Right ventricle myocardium inferior (tissue), 1 donor: ENCODE measurements around the gene FBXO10. TPM values are rescaled to one million over a fixed set of nuclear protein-coding genes. Genes with fewer than 3 reads are reported as not detected.
A peak's percentile ranks its signal among the peaks of the same experiment; 100 is the strongest.

Source experiments
- ATAC-seq: fragments of 200-7000 bp; cut with Tn5 transposase; one replicate; pipeline ENCODE4 v1.9.1; 2020; ENCODE audit warnings: mild to moderate bottlenecking, moderate library complexity
- DNase-seq: peaks from one replicate; pipeline ENCODE4 v3.0.0; 2021; ENCODE audit errors: missing footprints
- intact Hi-C: fragments of 100-400 bp; cut with DNase I; formaldehyde crosslinking; loops from one replicate; pipeline ENCODE4 v1.11.0; 2022
- total RNA-seq: library from RNA; stranded (reverse); fragmentation: NEBNext Ultra II Directional; extraction: Animal tissue kit (Norgen Biotek cat#: 25700); gene quantifications from one replicate; pipeline ENCODE4 v1.2.1, GENCODE V29; 2021
- donor health status: DM: no; HTN: yes; CAD: no; lungs with severe emphysema.

FBXO10 gene
- total RNA-seq, 1 donor from 2014 or later, result 8.4 TPM

GRCh38 chr9:37561682-37562081, 14.5 kb downstream of the FBXO10 start:
- intact Hi-C loops, result no loop called here
- no peak for DNase-seq
- ATAC-seq, result no peak

GRCh38 chr9:37559855-37560592, 16.2 kb downstream of the FBXO10 start:
- DNase-seq, result no peak
- intact Hi-C loops, result no loop called here
- no peak for ATAC-seq

GRCh38 chr9:37559125-37559524, 17.1 kb downstream of the FBXO10 start:
- ATAC-seq (no peak), DNase-seq (no peak)
- intact Hi-C loops, result no loop called here

- no peak for DNase-seq
- intact Hi-C loops, result no loop called here
- no peak for ATAC-seq
These were observed 20.4 kb downstream of the FBXO10 start for GRCh38 chr9:37555786-37556185.

GRCh38 chr9:37554318-37554717, 21.9 kb downstream of the FBXO10 start:
- no peak for ATAC-seq
- intact Hi-C loops, result no loop called here
- DNase-seq, result no peak

- intact Hi-C loops, result no loop called here
These were observed 24.3 kb downstream of the FBXO10 start for GRCh38 chr9:37551888-37552287.

GRCh38 chr9:37551468-37551867, 24.7 kb downstream of the FBXO10 start:
- intact Hi-C loops, result no loop called here
- no peak for DNase-seq
- no peak for ATAC-seq

More at GRCh38 chr9:37551888-37552287, 24.3 kb downstream of the FBXO10 start:
- ATAC-seq (no peak), DNase-seq (no peak)

GRCh38 chr9:37550781-37551180, 25.4 kb downstream of the FBXO10 start:
- ATAC-seq, result no peak
- intact Hi-C loops, result no loop called here
- DNase-seq, result no peak

GRCh38 chr9:37549527-37549926, 26.7 kb downstream of the FBXO10 start:
- ATAC-seq, result no peak
- DNase-seq, result no peak
- intact Hi-C loops, result no loop called here

- intact Hi-C loops, result no loop called here
- ATAC-seq (no peak), DNase-seq (no peak)
These were observed 28.8 kb downstream of the FBXO10 start for GRCh38 chr9:37547328-37547878.

GRCh38 chr9:37543468-37543867, 32.7 kb downstream of the FBXO10 start:
- intact Hi-C loops, result no loop called here
- ATAC-seq (no peak), DNase-seq (no peak)

- ATAC-seq (no peak), DNase-seq (no peak)
- intact Hi-C loops, result no loop called here
These were observed 33.3 kb downstream of the FBXO10 start for GRCh38 chr9:37542895-37543294.

- intact Hi-C loops, result no loop called here
- DNase-seq (no peak), ATAC-seq (no peak)
These were observed 33.7 kb downstream of the FBXO10 start for GRCh38 chr9:37542488-37542887.

- intact Hi-C loops, result no loop called here
- ATAC-seq, result no peak
- no peak for DNase-seq
These were observed 34.7 kb downstream of the FBXO10 start for GRCh38 chr9:37541465-37541864.

- peak; percentile 70 for ATAC-seq
- no peak for DNase-seq
- intact Hi-C loops, result no loop called here
These were observed 35.5 kb downstream of the FBXO10 start for GRCh38 chr9:37540634-37541033.

GRCh38 chr9:37539634-37540033, 36.5 kb downstream of the FBXO10 start:
- ATAC-seq, result no peak
- no peak for DNase-seq
- intact Hi-C loops, result no loop called here

- intact Hi-C loops, result no loop called here
- no peak for DNase-seq
- no peak for ATAC-seq
These were observed 38.1 kb downstream of the FBXO10 start for GRCh38 chr9:37538099-37538498.

GRCh38 chr9:37534901-37535300, 41.3 kb downstream of the FBXO10 start:
- intact Hi-C loops, result no loop called here

GRCh38 chr9:37534412-37534811, 41.8 kb downstream of the FBXO10 start:
- no peak for ATAC-seq
- intact Hi-C loops, result no loop called here

More at GRCh38 chr9:37534901-37535300, 41.3 kb downstream of the FBXO10 start:
- no peak for ATAC-seq
- no peak for DNase-seq

GRCh38 chr9:37531699-37532098, 44.5 kb downstream of the FBXO10 start:
- ATAC-seq (no peak), DNase-seq (no peak)
- intact Hi-C loops, result no loop called here

More at GRCh38 chr9:37534412-37534811, 41.8 kb downstream of the FBXO10 start:
- no peak for DNase-seq
